ENCODE measurements around the gene WDR64.

GRCh38 chr1:241647658-241648057, 4.4 kb upstream of the WDR64 start:
- TF ChIP-seq CTCF (IDR thresholded peaks at IDR 0.05), result no peak
- no peak for TF ChIP-seq CBX8 (IDR thresholded peaks at IDR 0.05)
- TF ChIP-seq SMC3 (IDR thresholded peaks at IDR 0.05), result no peak
- no peak for TF ChIP-seq USF2 (IDR thresholded peaks at IDR 0.05)
- TF ChIP-seq HMGXB4 (CRISPR knock-in tag; IDR thresholded peaks at IDR 0.05; ENCODE audit: borderline replicate concordance), result no peak
- TF ChIP-seq FOXS1 (CRISPR knock-in tag; IDR thresholded peaks at IDR 0.05), result no peak
- no peak for TF ChIP-seq EP300 (IDR thresholded peaks at IDR 0.05)
- TF ChIP-seq POLR2AphosphoS2 (conservative IDR thresholded peaks at IDR 0.05; ENCODE audit: low read length), result no peak

All from A549 (cell line).